Fibroblast of lung (primary cell): Measurements from ENCODE around the gene FAM117B.

Source experiments
- EZH2 ChIP-seq: IDR thresholded peaks from 2 replicates; pipeline ENCODE4 v1.5.1; 2012; ENCODE audit warnings: low read length, control low read depth, mild to moderate bottlenecking; ENCODE audit errors: missing control alignments
- TF ChIP-seq, protein P1 (sequence below), 2 donors: IDR thresholded peaks in 1 of 2; conservative IDR thresholded peaks in 1 of 2; 1 replicate in 1 of 2; 2 replicates in 1 of 2; pipeline ENCODE4 v1.5.1; 2011 to 2012; ENCODE audit warnings: low read length in 2 of 2, control low read depth in 1 of 2, inconsistent platforms in 1 of 2, low read depth in 1 of 2, mild to moderate bottlenecking in 1 of 2

- TF ChIP-seq, protein P1, sequence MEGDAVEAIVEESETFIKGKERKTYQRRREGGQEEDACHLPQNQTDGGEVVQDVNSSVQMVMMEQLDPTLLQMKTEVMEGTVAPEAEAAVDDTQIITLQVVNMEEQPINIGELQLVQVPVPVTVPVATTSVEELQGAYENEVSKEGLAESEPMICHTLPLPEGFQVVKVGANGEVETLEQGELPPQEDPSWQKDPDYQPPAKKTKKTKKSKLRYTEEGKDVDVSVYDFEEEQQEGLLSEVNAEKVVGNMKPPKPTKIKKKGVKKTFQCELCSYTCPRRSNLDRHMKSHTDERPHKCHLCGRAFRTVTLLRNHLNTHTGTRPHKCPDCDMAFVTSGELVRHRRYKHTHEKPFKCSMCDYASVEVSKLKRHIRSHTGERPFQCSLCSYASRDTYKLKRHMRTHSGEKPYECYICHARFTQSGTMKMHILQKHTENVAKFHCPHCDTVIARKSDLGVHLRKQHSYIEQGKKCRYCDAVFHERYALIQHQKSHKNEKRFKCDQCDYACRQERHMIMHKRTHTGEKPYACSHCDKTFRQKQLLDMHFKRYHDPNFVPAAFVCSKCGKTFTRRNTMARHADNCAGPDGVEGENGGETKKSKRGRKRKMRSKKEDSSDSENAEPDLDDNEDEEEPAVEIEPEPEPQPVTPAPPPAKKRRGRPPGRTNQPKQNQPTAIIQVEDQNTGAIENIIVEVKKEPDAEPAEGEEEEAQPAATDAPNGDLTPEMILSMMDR (conservative IDR thresholded peaks at IDR 0.05 in 1 of 2, IDR thresholded peaks at IDR 0.05 in 1 of 2; ENCODE audit: low read depth in 1 of 2, low read length in 2 of 2) = no peak
- TF ChIP-seq EZH2 = no peak
Measured at GRCh38 chr2:202652119-202652518, 17.4 kb downstream of the FAM117B start.
